SKM-1 (cell line): ENCODE data around the gene INPP4A.
"Not testable (repeated sequence)": the region's sequence is repeated elsewhere in the genome, so short reads cannot be mapped to it uniquely, and the experiment has no call there.

ENCODE experiments used
- DNase-seq: peaks from one replicate; lab custom pipeline; 2025; ENCODE audit not compliant: unreplicated experiment; lab: John Stamatoyannopoulos, UW

The INPP4A gene

GRCh38 chr2:98435670-98436069 is 9.0 kb upstream of the INPP4A start:
- not testable (repeated sequence) for DNase-seq

- DNase-seq: no peak
Measured at GRCh38 chr2:98436734-98437133, 7.9 kb upstream of the INPP4A start.

GRCh38 chr2:98438190-98439133 is 6.2 kb upstream of the INPP4A start:
- no peak for DNase-seq

- DNase-seq: no peak
Measured at GRCh38 chr2:98441706-98442450, 2.8 kb upstream of the INPP4A start.

- DNase-seq: no peak
Measured at GRCh38 chr2:98442488-98442887, 2.2 kb upstream of the INPP4A start.

GRCh38 chr2:98445177-98445682 is 572 bp downstream of the INPP4A start:
- no peak for DNase-seq

GRCh38 chr2:98445683-98446581 is 1.3 kb downstream of the INPP4A start:
- no peak for DNase-seq

GRCh38 chr2:98446850-98447249 is 2.2 kb downstream of the INPP4A start:
- DNase-seq: no peak

- DNase-seq: no peak
Measured at GRCh38 chr2:98448441-98449145, 3.9 kb downstream of the INPP4A start.

GRCh38 chr2:98452396-98453027 is 7.9 kb downstream of the INPP4A start:
- DNase-seq: no peak

- DNase-seq: no peak
Measured at GRCh38 chr2:98453083-98453482, 8.4 kb downstream of the INPP4A start.

- no peak for DNase-seq
Measured at GRCh38 chr2:98453531-98453930, 8.9 kb downstream of the INPP4A start.

- DNase-seq: no peak
Measured at GRCh38 chr2:98454073-98454472, 9.4 kb downstream of the INPP4A start.

- DNase-seq: peak; percentile 47
Measured at GRCh38 chr2:98454500-98455235, 10.0 kb downstream of the INPP4A start.

GRCh38 chr2:98455494-98455976 is 10.9 kb downstream of the INPP4A start:
- peak; percentile 27 for DNase-seq

GRCh38 chr2:98457045-98457696 is 12.5 kb downstream of the INPP4A start:
- DNase-seq: no peak

- DNase-seq: no peak
Measured at GRCh38 chr2:98458207-98458606, 13.5 kb downstream of the INPP4A start.

- no peak for DNase-seq
Measured at GRCh38 chr2:98458667-98459380, 14.2 kb downstream of the INPP4A start.
